ENCODE data around the gene TM7SF2. TPM values are rescaled to one million over a fixed set of nuclear protein-coding genes. Genes with fewer than 3 reads are reported as not detected.

Gene TM7SF2
- total and polyA plus RNA-seq, 2 of the 13 experiments (the other 11 are each of a cell fraction or from before 2014, with no cell fraction given) = 56.0 to 66.9 TPM

DNA sequence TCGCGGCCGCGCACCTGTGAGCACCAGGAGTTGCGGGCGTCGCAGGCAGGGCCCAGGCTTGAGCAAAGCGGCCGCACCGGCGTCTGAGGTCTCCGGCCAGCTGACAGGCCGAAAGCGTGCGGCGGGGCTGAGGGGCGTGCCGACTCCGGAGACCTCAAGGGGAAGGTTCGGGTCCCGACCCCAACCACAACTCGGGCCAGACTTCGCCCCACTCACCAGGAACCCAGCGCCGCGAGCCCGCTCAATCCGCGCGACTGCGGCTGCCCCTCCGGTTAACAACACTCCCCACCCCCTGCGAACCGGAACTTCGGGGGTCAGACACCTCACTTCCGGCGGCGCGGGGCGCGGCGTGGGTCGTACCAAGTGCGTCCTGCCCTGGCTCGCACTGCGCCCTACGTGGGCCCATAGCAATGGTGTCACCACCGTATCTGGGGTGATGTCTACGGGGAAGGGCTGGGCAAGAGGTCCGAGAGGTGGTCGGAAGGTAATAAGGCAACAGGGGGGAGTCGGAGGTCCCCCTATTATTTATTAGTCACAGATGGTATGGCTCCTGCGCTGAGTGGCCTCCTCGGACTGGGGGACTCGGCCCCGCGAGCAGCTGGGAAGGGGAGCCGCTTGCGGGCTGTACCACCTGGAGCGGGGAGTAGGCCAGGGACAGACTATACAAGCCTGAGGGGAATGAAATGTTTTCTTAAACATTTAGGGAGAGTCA, 22.7 kb downstream of the TM7SF2 start, which contains the start of gene SYVN1 (continued):
- TF ChIP-seq SMAD1 (CRISPR knock-in tag; IDR thresholded peaks at IDR 0.05; ENCODE audit: borderline replicate concordance, low read depth) (no peak), ZNF547 (CRISPR knock-in tag; IDR thresholded peaks at IDR 0.05) (peak; percentile 76), ZFP82 (CRISPR knock-in tag; IDR thresholded peaks at IDR 0.05; ENCODE audit: borderline replicate concordance) (peak; percentile 2; the same call in 1 of the 2 replicates), XBP1 (CRISPR knock-in tag; IDR thresholded peaks at IDR 0.05) (no peak; the same call in 1 of the 2 replicates), ZNF367 (CRISPR knock-in tag; IDR thresholded peaks at IDR 0.05; ENCODE audit: borderline replicate concordance) (no peak), ZNF30 (CRISPR knock-in tag; IDR thresholded peaks at IDR 0.05) (no peak), HDAC1 (CRISPR knock-in tag; IDR thresholded peaks at IDR 0.05) (peak; percentile 81), ZNF343 (CRISPR knock-in tag; IDR thresholded peaks at IDR 0.05) (no peak), ZNF605 (CRISPR knock-in tag; IDR thresholded peaks at IDR 0.05) (peak; percentile 31; the same call in 1 of the 2 replicates), ZNF781 (CRISPR knock-in tag; IDR thresholded peaks at IDR 0.05; ENCODE audit: borderline replicate concordance, not compliant biosample characterization) (peak; percentile 3), ZNF20 (CRISPR knock-in tag; IDR thresholded peaks at IDR 0.05) (no peak), NFYC (CRISPR knock-in tag; IDR thresholded peaks at IDR 0.05) (no peak)
- TF ChIP-seq, protein P1, sequence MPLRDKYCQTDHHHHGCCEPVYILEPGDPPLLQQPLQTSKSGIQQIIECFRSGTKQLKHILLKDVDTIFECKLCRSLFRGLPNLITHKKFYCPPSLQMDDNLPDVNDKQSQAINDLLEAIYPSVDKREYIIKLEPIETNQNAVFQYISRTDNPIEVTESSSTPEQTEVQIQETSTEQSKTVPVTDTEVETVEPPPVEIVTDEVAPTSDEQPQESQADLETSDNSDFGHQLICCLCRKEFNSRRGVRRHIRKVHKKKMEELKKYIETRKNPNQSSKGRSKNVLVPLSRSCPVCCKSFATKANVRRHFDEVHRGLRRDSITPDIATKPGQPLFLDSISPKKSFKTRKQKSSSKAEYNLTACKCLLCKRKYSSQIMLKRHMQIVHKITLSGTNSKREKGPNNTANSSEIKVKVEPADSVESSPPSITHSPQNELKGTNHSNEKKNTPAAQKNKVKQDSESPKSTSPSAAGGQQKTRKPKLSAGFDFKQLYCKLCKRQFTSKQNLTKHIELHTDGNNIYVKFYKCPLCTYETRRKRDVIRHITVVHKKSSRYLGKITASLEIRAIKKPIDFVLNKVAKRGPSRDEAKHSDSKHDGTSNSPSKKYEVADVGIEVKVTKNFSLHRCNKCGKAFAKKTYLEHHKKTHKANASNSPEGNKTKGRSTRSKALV (CRISPR knock-in tag; IDR thresholded peaks at IDR 0.05) = peak; percentile 47; the same call in 1 of the 2 replicates
- TF ChIP-seq, protein P2, sequence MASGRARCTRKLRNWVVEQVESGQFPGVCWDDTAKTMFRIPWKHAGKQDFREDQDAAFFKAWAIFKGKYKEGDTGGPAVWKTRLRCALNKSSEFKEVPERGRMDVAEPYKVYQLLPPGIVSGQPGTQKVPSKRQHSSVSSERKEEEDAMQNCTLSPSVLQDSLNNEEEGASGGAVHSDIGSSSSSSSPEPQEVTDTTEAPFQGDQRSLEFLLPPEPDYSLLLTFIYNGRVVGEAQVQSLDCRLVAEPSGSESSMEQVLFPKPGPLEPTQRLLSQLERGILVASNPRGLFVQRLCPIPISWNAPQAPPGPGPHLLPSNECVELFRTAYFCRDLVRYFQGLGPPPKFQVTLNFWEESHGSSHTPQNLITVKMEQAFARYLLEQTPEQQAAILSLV (CRISPR knock-in tag; IDR thresholded peaks at IDR 0.05; ENCODE audit: borderline replicate concordance) = peak; percentile 64
- TF ChIP-seq, protein P3, sequence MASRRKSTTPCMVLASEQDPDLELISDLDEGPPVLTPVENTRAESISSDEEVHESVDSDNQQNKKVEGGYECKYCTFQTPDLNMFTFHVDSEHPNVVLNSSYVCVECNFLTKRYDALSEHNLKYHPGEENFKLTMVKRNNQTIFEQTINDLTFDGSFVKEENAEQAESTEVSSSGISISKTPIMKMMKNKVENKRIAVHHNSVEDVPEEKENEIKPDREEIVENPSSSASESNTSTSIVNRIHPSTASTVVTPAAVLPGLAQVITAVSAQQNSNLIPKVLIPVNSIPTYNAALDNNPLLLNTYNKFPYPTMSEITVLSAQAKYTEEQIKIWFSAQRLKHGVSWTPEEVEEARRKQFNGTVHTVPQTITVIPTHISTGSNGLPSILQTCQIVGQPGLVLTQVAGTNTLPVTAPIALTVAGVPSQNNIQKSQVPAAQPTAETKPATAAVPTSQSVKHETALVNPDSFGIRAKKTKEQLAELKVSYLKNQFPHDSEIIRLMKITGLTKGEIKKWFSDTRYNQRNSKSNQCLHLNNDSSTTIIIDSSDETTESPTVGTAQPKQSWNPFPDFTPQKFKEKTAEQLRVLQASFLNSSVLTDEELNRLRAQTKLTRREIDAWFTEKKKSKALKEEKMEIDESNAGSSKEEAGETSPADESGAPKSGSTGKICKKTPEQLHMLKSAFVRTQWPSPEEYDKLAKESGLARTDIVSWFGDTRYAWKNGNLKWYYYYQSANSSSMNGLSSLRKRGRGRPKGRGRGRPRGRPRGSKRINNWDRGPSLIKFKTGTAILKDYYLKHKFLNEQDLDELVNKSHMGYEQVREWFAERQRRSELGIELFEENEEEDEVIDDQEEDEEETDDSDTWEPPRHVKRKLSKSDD (CRISPR knock-in tag; IDR thresholded peaks at IDR 0.05; ENCODE audit: low read depth) = peak; percentile 61; the same call in 1 of the 2 replicates
- TF ChIP-seq, protein P4, sequence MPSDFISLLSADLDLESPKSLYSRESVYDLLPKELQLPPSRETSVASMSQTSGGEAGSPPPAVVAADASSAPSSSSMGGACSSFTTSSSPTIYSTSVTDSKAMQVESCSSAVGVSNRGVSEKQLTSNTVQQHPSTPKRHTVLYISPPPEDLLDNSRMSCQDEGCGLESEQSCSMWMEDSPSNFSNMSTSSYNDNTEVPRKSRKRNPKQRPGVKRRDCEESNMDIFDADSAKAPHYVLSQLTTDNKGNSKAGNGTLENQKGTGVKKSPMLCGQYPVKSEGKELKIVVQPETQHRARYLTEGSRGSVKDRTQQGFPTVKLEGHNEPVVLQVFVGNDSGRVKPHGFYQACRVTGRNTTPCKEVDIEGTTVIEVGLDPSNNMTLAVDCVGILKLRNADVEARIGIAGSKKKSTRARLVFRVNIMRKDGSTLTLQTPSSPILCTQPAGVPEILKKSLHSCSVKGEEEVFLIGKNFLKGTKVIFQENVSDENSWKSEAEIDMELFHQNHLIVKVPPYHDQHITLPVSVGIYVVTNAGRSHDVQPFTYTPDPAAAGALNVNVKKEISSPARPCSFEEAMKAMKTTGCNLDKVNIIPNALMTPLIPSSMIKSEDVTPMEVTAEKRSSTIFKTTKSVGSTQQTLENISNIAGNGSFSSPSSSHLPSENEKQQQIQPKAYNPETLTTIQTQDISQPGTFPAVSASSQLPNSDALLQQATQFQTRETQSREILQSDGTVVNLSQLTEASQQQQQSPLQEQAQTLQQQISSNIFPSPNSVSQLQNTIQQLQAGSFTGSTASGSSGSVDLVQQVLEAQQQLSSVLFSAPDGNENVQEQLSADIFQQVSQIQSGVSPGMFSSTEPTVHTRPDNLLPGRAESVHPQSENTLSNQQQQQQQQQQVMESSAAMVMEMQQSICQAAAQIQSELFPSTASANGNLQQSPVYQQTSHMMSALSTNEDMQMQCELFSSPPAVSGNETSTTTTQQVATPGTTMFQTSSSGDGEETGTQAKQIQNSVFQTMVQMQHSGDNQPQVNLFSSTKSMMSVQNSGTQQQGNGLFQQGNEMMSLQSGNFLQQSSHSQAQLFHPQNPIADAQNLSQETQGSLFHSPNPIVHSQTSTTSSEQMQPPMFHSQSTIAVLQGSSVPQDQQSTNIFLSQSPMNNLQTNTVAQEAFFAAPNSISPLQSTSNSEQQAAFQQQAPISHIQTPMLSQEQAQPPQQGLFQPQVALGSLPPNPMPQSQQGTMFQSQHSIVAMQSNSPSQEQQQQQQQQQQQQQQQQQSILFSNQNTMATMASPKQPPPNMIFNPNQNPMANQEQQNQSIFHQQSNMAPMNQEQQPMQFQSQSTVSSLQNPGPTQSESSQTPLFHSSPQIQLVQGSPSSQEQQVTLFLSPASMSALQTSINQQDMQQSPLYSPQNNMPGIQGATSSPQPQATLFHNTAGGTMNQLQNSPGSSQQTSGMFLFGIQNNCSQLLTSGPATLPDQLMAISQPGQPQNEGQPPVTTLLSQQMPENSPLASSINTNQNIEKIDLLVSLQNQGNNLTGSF (CRISPR knock-in tag; IDR thresholded peaks at IDR 0.05) = peak; percentile 55

Measured in HepG2 (cell line).